Cardiac muscle cell (in vitro differentiated cells and primary cell): Measurements from ENCODE around the gene TMEM213. TPM values are rescaled to one million over a fixed set of nuclear protein-coding genes. Genes with fewer than 3 reads are reported as not detected.

Experiments
- DNase-seq, 2 donors: peaks; one replicate each; pipeline versions ENCODE4 v3.0.0 to v3.0.0-alpha.2; 2010 to 2017; ENCODE audit warnings: low read depth in 1 of 2, low spot score in 1 of 2
- H3K27ac ChIP-seq: fragments of 200-600 bp; sonication (generic); 2 replicates; pipeline ENCODE4 v1.5.1; 2016
- H3K27me3 ChIP-seq: fragments of 200-600 bp; sonication (generic); 2 replicates; pipeline ENCODE4 v1.6.0; 2016; ENCODE audit warnings: control low read depth
- H3K36me3 ChIP-seq: fragments of 200-600 bp; sonication (generic); 2 replicates; pipeline ENCODE4 v1.5.1; 2016; ENCODE audit warnings: control low read depth
- H3K4me1 ChIP-seq: fragments of 200-600 bp; sonication (generic); 2 replicates; pipeline ENCODE4 v1.8.1; 2017; ENCODE audit warnings: low read depth, mild to moderate bottlenecking, mixed run types
- H3K4me3 ChIP-seq: fragments of 200-600 bp; sonication (generic); 2 replicates; pipeline ENCODE4 v1.5.1; 2016; ENCODE audit warnings: mild to moderate bottlenecking
- H3K9me3 ChIP-seq: fragments of 200-600 bp; sonication (generic); 2 replicates; pipeline ENCODE4 v1.5.1; 2017; ENCODE audit warnings: low read depth, mild to moderate bottlenecking, control low read depth
- polyA plus RNA-seq: library from polyadenylated mRNA; unstranded; fragments of >200 nt; fragmentation: Nextera tagmentation; extraction: Ambion mirVana; gene quantifications from 2 replicates; pipeline ENCODE4 v1.2.1, GENCODE V29; 2016
- total RNA-seq: library from RNA; depleted of rRNA; stranded (reverse); fragments of >200 nt; gene quantifications from 2 replicates; pipeline ENCODE4 v1.2.3, GENCODE V29; 2016
- TF ChIP-seq, protein P1 (sequence below): IDR thresholded peaks from 2 replicates; pipeline ENCODE4 v1.5.1; 2012; ENCODE audit warnings: low read depth, mild to moderate bottlenecking, low read length

TMEM213 gene
- total and polyA plus RNA-seq, 2 experiments from 2014 or later = not detected

DNA sequence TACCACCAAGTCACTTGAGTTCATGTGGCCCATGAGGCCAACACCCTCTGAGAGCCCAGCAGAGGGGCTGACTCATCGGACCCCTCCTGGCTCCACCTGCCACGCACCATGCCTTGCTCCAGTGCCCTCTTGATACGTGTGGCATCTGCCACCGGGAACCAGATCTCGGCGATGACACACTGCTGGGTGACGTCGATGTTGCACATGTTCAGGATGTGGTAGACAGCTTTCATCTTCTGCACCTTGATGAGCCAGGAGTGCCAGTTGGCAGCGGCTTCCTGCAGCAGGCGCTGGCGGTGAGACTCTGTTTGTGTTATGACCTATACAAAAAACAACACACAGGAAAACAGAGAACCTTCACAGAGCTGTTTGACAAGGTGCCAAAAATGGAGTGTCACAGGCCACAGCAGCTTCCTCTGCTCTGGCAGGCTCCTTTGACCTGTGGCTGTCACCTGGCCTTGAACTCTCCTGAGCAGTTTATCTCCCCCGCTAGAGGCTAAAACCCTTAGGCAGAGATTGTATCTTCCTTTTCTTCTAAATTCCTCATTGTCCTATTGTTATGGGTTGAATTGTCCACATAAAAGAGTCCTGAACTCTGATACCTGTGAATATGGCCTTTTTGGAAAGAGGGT lies 45.2 kb upstream of the TMEM213 start:
- Histone ChIP-seq H3K9me3 (no peaks in the 10 kb centered on the region), H3K4me3 (no peak overlapping the region), H3K4me1 (peaks cover 17% of the 10 kb centered on the region), H3K27ac (peak overlapping the region; percentile 51), H3K36me3 (no peaks in the 10 kb centered on the region), H3K27me3 (no peaks in the 10 kb centered on the region)
- TF ChIP-seq, protein P1, sequence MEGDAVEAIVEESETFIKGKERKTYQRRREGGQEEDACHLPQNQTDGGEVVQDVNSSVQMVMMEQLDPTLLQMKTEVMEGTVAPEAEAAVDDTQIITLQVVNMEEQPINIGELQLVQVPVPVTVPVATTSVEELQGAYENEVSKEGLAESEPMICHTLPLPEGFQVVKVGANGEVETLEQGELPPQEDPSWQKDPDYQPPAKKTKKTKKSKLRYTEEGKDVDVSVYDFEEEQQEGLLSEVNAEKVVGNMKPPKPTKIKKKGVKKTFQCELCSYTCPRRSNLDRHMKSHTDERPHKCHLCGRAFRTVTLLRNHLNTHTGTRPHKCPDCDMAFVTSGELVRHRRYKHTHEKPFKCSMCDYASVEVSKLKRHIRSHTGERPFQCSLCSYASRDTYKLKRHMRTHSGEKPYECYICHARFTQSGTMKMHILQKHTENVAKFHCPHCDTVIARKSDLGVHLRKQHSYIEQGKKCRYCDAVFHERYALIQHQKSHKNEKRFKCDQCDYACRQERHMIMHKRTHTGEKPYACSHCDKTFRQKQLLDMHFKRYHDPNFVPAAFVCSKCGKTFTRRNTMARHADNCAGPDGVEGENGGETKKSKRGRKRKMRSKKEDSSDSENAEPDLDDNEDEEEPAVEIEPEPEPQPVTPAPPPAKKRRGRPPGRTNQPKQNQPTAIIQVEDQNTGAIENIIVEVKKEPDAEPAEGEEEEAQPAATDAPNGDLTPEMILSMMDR = no peak
- DNase-seq = no peak

DNA sequence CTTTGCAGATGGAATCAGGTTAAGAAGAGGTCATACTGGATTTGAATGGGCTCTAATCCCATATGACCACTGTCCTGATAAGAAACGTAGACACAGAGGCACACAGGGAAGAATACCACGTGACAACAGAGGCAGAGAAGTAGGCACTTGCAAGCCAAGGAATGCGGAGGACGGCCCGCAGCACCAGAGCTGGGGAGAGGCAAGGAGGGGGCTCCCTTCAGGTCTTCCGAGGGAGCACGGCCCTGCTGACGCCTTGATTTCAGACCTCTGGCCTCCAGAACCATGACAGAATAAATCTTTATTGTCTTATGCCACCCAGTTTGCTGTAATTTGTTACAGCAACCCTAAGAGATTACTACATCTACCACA lies 44.7 kb upstream of the TMEM213 start:
- DNase-seq = peak in 1 of 2 donors; percentile 53
- Histone ChIP-seq H3K27ac (peak overlapping the region; percentile 51), H3K4me1 (peaks cover 17% of the 10 kb centered on the region), H3K36me3 (no peaks in the 10 kb centered on the region), H3K27me3 (no peaks in the 10 kb centered on the region), H3K9me3 (no peaks in the 10 kb centered on the region), H3K4me3 (no peak overlapping the region)
- TF ChIP-seq, protein P1 = no peak

DNA sequence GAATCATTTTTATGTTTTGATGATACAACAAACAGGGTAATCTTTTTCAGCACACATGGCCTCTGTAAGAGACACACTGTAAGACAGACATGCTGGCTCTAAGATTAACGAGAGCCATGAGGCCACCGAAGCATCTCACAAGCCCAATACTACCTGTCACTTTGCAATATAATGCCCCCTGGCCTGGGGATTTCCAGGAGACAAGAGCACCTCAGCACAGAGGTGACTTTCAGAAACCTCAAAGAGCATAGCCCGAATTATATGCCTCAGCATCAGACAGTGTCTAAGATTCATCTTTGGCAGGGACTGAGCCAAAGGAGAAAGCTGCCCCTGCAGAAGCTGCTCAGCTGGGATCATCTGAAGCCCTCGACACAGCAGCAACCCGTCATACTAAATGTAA lies 44.2 kb upstream of the TMEM213 start:
- Histone ChIP-seq H3K9me3 (no peaks in the 10 kb centered on the region), H3K4me3 (no peak overlapping the region), H3K27me3 (no peaks in the 10 kb centered on the region), H3K27ac (no peak overlapping the region), H3K4me1 (peaks cover 17% of the 10 kb centered on the region), H3K36me3 (no peaks in the 10 kb centered on the region)
- no peak for DNase-seq
- TF ChIP-seq, protein P1 = no peak

DNA sequence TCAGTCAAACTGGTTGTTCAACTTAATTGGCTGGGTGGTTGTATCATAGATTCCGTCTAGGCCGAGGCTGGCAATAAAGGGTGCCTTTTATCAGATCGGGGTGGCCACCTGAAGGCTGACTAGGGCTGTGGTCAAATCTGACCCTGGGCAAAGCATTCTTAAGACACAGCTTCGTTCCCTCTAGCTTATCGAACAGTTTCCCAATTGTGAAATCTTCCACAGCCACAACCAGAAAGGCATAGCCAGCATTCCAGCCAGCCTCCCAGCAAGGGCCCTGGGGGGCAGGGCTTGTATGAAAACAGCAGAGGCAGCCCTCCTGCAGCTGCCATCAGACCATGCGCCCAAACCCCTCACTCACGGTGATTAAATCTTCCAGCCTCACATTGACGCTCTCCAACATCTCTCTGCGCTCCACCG lies 42.5 kb upstream of the TMEM213 start:
- Histone ChIP-seq H3K4me3 (no peak overlapping the region), H3K27me3 (no peaks in the 10 kb centered on the region), H3K27ac (no peak overlapping the region), H3K4me1 (peaks cover 17% of the 10 kb centered on the region), H3K36me3 (no peaks in the 10 kb centered on the region), H3K9me3 (no peaks in the 10 kb centered on the region)
- TF ChIP-seq, protein P1 = no peak
- peak; percentile 27 to 72 for DNase-seq

DNA sequence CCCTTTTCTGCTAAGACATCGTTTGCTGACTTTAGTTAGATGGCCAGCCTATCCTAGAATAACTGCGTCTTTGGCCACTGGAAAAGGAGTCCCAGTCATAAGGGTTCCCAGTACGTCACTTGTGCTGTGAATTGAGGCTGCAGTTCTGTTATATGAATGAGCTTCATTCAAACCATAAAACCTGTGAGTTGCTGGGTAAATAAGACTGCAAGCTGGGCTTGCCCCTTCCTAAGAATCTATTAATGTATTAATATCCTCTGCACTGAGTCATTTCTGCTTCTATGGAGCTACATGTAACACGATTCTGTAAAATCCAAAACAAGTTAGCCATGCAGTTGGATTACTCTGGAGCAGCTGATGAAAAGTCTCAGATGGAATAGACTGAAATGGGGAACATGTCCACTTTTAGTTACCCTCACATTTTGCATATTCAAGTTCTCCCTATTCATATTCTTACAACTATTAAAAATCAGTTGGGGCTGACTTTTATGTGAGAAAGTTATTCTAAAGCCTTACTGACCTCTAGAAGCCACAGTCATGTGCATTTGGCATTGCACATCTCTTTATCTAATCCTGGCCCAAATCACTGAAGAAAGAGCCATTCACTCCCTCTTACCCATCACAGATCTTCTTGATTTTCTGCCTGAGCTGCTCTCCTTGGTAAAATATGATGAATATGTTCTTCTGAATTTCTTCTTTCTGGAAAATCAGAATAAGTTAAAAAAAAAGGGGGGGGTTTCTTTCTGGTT lies 41.8 kb upstream of the TMEM213 start:
- Histone ChIP-seq H3K4me3 (no peak overlapping the region), H3K27me3 (no peaks in the 10 kb centered on the region), H3K9me3 (no peaks in the 10 kb centered on the region), H3K27ac (no peak overlapping the region), H3K4me1 (peaks cover 16% of the 10 kb centered on the region), H3K36me3 (no peaks in the 10 kb centered on the region)
- TF ChIP-seq, protein P1 = no peak
- no peak for DNase-seq
